Thoracic aorta (tissue), 2 donors: ENCODE results near the gene SEC61A1. TPM values are rescaled to one million over a fixed set of nuclear protein-coding genes. Genes with fewer than 3 reads are reported as not detected.

Source experiments
- ATAC-seq: fragments of 150-250 bp; one replicate; pipeline ENCODE4 v1.8.0; 2017; ENCODE audit warnings: low read depth; ENCODE audit not compliant: insufficient number of reproducible peaks, low FRiP score
- DNase-seq: peaks from one replicate; pipeline ENCODE4 v3.0.0-alpha.2; 2020; ENCODE audit warnings: low spot score
- H3K27ac ChIP-seq, 2 donors: fragments of 200-600 bp; sonication (generic); 1 replicate in 1 of 2; 2 replicates in 1 of 2; pipeline ENCODE4 v1.5.1; 2016; ENCODE audit warnings: mild to moderate bottlenecking in 2 of 2, moderate library complexity in 2 of 2
- H3K27me3 ChIP-seq: fragments of 200-600 bp; sonication (generic); replicated peaks from 2 replicates; pipeline ENCODE4 v1.6.0; 2016; ENCODE audit warnings: mild to moderate bottlenecking; ENCODE audit not compliant: insufficient read depth
- H3K36me3 ChIP-seq: fragments of 200-600 bp; sonication (generic); one replicate; pipeline ENCODE4 v1.5.1; 2016
- H3K4me1 ChIP-seq, 2 donors: fragments of 200-600 bp; sonication (generic); 1 replicate in 1 of 2; 2 replicates in 1 of 2; pipeline versions ENCODE4 v1.5.1 to v1.6.0; 2016; ENCODE audit warnings: low read depth in 2 of 2, mild to moderate bottlenecking in 1 of 2; ENCODE audit not compliant: control insufficient read depth in 1 of 2
- H3K4me3 ChIP-seq: fragments of 200-600 bp; sonication (generic); 2 replicates; pipeline ENCODE4 v1.5.1; 2016; ENCODE audit warnings: mild to moderate bottlenecking
- H3K9me3 ChIP-seq: fragments of 200-600 bp; sonication (generic); 2 replicates; pipeline ENCODE4 v1.5.1; 2016
- CTCF ChIP-seq: fragments of 200-600 bp; sonication (generic); IDR thresholded peaks from one replicate; pipeline ENCODE4 v1.5.1; 2019; ENCODE audit warnings: antibody characterized with exemption
- total RNA-seq, 2 donors: library from RNA; depleted of rRNA; stranded (reverse); fragments of >200 nt; gene quantifications; one replicate each; pipeline versions ENCODE4 v1.1.0 to v1.2.3, GENCODE V29; 2016

Gene SEC61A1
- total RNA-seq, 2 donors from 2014 or later: 149 to 182 TPM

GRCh38 chr3:128009952-128010846 is 42.0 kb upstream of the SEC61A1 start:
- no peaks in the 10 kb centered on the region for H3K27me3 ChIP-seq
- DNase-seq (no peak), ATAC-seq (no peak)
- no peak overlapping the region for H3K4me3 ChIP-seq
- no peaks in the 10 kb centered on the region for H3K9me3 ChIP-seq
- TF ChIP-seq CTCF: no peak
- H3K36me3 ChIP-seq: no peaks in the 10 kb centered on the region
- peaks cover 0 to 9% of the 10 kb centered on the region in 2 donors for H3K4me1 ChIP-seq
- no peak overlapping the region for H3K27ac ChIP-seq

DNA sequence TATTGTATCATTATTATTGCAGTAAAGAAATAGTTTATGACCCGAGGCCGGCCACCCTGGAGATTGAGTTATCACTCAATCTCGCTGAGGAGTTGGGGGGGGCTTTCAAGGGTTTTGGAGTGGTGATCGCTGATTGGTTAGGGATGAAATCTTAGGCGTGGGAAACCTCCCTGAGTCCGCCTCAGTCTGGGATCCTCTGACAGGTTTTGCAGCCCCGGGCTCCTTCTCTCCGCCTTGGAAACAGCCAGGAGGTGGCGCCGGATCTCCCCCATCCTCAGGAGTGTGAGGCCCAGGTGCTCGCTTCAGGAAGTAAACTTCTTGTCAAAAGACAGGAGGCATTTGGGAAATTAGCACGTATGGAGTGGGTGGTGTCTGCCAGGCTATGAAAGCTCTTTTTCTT is 41.1 kb upstream of the SEC61A1 start:
- no peak for ATAC-seq
- H3K4me1 ChIP-seq: peaks cover 0 to 5% of the 10 kb centered on the region in 2 donors
- H3K9me3 ChIP-seq: no peaks in the 10 kb centered on the region
- H3K27ac ChIP-seq: no peak overlapping the region
- no peaks in the 10 kb centered on the region for H3K27me3 ChIP-seq
- no peaks in the 10 kb centered on the region for H3K36me3 ChIP-seq
- TF ChIP-seq CTCF: no peak
- no peak overlapping the region for H3K4me3 ChIP-seq
- DNase-seq: no peak

- no peak for TF ChIP-seq CTCF
- H3K4me1 ChIP-seq: peaks cover 0 to 2% of the 10 kb centered on the region in 2 donors
- ATAC-seq (no peak), DNase-seq (no peak)
- H3K36me3 ChIP-seq: no peaks in the 10 kb centered on the region
- H3K9me3 ChIP-seq: no peaks in the 10 kb centered on the region
- H3K27ac ChIP-seq: no peak overlapping the region
- no peak overlapping the region for H3K4me3 ChIP-seq
- no peaks in the 10 kb centered on the region for H3K27me3 ChIP-seq
These were observed 40.2 kb upstream of the SEC61A1 start for GRCh38 chr3:128012050-128012449.

DNA sequence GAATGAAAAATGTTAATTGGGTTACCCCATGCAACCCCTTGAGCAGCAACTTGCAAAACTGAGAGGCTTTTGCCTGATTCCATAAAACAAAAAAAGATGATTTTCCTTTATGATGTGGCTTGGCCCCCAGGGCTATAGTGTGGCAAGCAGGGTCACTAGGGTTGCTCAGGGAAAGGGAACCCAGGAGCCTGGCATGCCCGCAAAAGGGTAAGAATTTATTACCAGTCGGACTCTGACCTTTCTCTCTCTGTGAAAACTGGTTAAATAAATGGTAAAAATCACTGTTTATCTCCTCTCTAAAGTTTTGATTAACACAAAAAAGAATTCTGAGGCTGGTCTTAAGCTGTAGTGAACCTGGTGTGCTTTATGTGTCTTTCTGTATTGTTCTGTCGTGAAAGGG is 37.7 kb upstream of the SEC61A1 start:
- Histone ChIP-seq H3K27ac (no peak overlapping the region), H3K27me3 (no peaks in the 10 kb centered on the region), H3K4me3 (no peak overlapping the region), H3K36me3 (no peaks in the 10 kb centered on the region), H3K4me1 (no peaks in the 10 kb centered on the region), H3K9me3 (no peaks in the 10 kb centered on the region)
- DNase-seq (no peak), ATAC-seq (no peak)
- no peak for TF ChIP-seq CTCF

- H3K4me3 ChIP-seq: no peak overlapping the region
- H3K4me1 ChIP-seq: no peaks in the 10 kb centered on the region
- DNase-seq (no peak), ATAC-seq (no peak)
- no peak for TF ChIP-seq CTCF
- no peaks in the 10 kb centered on the region for H3K9me3 ChIP-seq
- no peaks in the 10 kb centered on the region for H3K27me3 ChIP-seq
- no peaks in the 10 kb centered on the region for H3K36me3 ChIP-seq
- H3K27ac ChIP-seq: no peak overlapping the region
These were observed 35.7 kb upstream of the SEC61A1 start for GRCh38 chr3:128016502-128016901.
